GM23338 (cell line): ENCODE measurements around the gene AGAP2.

ENCODE experiments used
- CREB1 ChIP-seq: fragments of 250-450 bp; sonication (Bioruptor Pico); IDR thresholded peaks from 2 replicates; pipeline ENCODE4 v1.5.0; 2020; ENCODE audit warnings: low read depth, mild to moderate bottlenecking, moderate library complexity
- EZH2 ChIP-seq: fragments of 200-600 bp; sonication (generic); IDR thresholded peaks from one replicate; pipeline ENCODE4 v1.8.0; 2017; ENCODE audit warnings: antibody characterized with exemption, mild to moderate bottlenecking, low read depth; ENCODE audit not compliant: unreplicated experiment
- POLR2AphosphoS5 ChIP-seq: IDR thresholded peaks from 2 replicates; pipeline ENCODE4 v1.6.1; 2016; ENCODE audit warnings: antibody characterized with exemption, low read depth
- TF ChIP-seq, protein P1 (sequence below), 2 experiments: fragments of 200-600 bp in 1 of 2; sonication (generic) in 1 of 2; conservative IDR thresholded peaks; 2 replicates each; pipeline versions ENCODE4 v1.5.1 to v1.6.1; 2016 to 2017; ENCODE audit warnings: antibody characterized with exemption in 2 of 2, low read depth in 2 of 2, mild to moderate bottlenecking in 2 of 2, moderate library complexity in 1 of 2

DNA sequence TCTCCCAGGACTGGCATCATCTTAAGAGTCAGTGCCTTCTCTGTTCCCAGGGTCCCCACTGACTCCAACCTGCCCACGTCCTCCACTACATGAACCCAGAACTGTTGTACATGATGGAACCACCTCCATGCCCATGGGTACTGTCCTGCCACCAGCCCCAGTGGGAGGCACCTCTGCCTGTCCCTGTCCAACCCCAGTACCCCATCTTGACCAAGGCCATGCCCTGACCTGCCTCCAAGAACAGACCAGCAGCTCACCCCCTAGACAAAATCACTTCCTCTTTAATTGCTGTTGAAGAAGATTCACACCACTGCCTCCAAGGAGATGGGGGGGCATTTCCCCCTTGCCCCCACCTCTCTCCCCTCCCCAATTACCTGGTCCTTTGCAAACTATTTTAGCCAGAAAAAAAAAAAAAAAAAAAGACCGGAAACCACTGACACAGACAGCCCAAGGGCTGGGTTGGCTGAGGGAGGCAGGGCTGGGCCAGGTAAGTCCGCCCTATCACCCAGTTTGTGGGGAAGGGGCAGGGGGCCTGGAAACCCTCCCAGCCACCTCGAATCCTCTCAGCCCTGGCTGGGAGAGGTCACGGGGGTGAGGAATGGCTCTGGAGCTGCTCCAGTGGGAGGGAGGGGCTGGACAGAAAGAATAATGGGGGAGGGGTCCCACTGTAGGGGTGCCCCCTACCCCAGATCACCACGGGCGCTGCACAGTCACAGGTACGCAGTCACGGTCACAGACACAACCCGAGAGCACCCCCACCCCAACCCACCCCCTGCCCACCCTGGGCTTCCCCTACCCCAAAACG lies 13.4 kb downstream of the AGAP2 start:
- TF ChIP-seq CREB1: no peak
- no peak for TF ChIP-seq EZH2
- TF ChIP-seq, protein P1, sequence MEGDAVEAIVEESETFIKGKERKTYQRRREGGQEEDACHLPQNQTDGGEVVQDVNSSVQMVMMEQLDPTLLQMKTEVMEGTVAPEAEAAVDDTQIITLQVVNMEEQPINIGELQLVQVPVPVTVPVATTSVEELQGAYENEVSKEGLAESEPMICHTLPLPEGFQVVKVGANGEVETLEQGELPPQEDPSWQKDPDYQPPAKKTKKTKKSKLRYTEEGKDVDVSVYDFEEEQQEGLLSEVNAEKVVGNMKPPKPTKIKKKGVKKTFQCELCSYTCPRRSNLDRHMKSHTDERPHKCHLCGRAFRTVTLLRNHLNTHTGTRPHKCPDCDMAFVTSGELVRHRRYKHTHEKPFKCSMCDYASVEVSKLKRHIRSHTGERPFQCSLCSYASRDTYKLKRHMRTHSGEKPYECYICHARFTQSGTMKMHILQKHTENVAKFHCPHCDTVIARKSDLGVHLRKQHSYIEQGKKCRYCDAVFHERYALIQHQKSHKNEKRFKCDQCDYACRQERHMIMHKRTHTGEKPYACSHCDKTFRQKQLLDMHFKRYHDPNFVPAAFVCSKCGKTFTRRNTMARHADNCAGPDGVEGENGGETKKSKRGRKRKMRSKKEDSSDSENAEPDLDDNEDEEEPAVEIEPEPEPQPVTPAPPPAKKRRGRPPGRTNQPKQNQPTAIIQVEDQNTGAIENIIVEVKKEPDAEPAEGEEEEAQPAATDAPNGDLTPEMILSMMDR (conservative IDR thresholded peaks at IDR 0.05; ENCODE audit: low read depth in 2 of 2): no peak
- TF ChIP-seq POLR2AphosphoS5: no peak
